Parathyroid adenoma (tissue), 2 donors: Measurements from ENCODE around the gene TDRD1.

ENCODE experiments used
- H2AFZ ChIP-seq: fragments of 300-600 bp; sonication (generic); one replicate; pipeline ENCODE4 v1.7.0; 2017; ENCODE audit warnings: antibody characterized with exemption, mild to moderate bottlenecking
- H3K27ac ChIP-seq: fragments of 300-600 bp; sonication (generic); one replicate; pipeline ENCODE4 v1.7.0; 2017
- H3K27me3 ChIP-seq: fragments of 300-600 bp; sonication (generic); one replicate; pipeline ENCODE4 v1.7.0; 2017; ENCODE audit warnings: low read length; ENCODE audit not compliant: control insufficient read depth, insufficient read depth
- H3K36me3 ChIP-seq: fragments of 300-600 bp; sonication (generic); one replicate; pipeline ENCODE4 v1.7.0; 2017; ENCODE audit warnings: low read length; ENCODE audit not compliant: control insufficient read depth, insufficient read depth
- H3K4me1 ChIP-seq: fragments of 300-600 bp; sonication (generic); one replicate; pipeline ENCODE4 v1.7.0; 2017; ENCODE audit warnings: control low read depth
- H3K4me2 ChIP-seq: fragments of 300-600 bp; sonication (generic); one replicate; pipeline ENCODE4 v1.7.0; 2017; ENCODE audit warnings: low read length
- H3K4me3 ChIP-seq: fragments of 300-600 bp; sonication (generic); one replicate; pipeline ENCODE4 v1.7.0; 2017; ENCODE audit warnings: low read depth, low read length
- H3K79me2 ChIP-seq: fragments of 300-600 bp; sonication (generic); one replicate; pipeline ENCODE4 v1.7.0; 2017; ENCODE audit warnings: control low read depth
- H3K9ac ChIP-seq: fragments of 300-600 bp; sonication (generic); one replicate; pipeline ENCODE4 v1.7.0; 2017; ENCODE audit warnings: mild to moderate bottlenecking
- H3K9me3 ChIP-seq: fragments of 300-600 bp; sonication (generic); one replicate; pipeline ENCODE4 v1.7.0; 2017; ENCODE audit warnings: low read length; ENCODE audit not compliant: control insufficient read depth
- CTCF ChIP-seq: fragments of 300-600 bp; sonication (generic); IDR thresholded peaks from one replicate; pipeline ENCODE4 v1.7.0; 2017; ENCODE audit warnings: antibody characterized with exemption, mild to moderate bottlenecking
- donor health status: primary hyperparathyroidism.

Gene TDRD1

GRCh38 chr10:114261076-114261475, 81.9 kb downstream of the TDRD1 start:
- Histone ChIP-seq H3K4me1 (no peaks in the 10 kb centered on the region), H3K9ac (no peak overlapping the region), H3K27ac (no peak overlapping the region), H3K9me3 (no peaks in the 10 kb centered on the region), H3K36me3 (no peaks in the 10 kb centered on the region), H3K79me2 (no peaks in the 10 kb centered on the region), H2AFZ (no peak overlapping the region), H3K4me2 (no peak overlapping the region), H3K27me3 (no peaks in the 10 kb centered on the region), H3K4me3 (no peak overlapping the region)
- TF ChIP-seq CTCF = no peak

GRCh38 chr10:114262496-114262895, 83.3 kb downstream of the TDRD1 start:
- H3K4me1 ChIP-seq = peaks cover 6% of the 10 kb centered on the region
- no peaks in the 10 kb centered on the region for H3K27me3 ChIP-seq
- no peak overlapping the region for H3K4me3 ChIP-seq
- no peak overlapping the region for H2AFZ ChIP-seq
- no peaks in the 10 kb centered on the region for H3K9me3 ChIP-seq
- no peaks in the 10 kb centered on the region for H3K36me3 ChIP-seq
- H3K4me2 ChIP-seq = no peak overlapping the region
- no peak for TF ChIP-seq CTCF
- H3K27ac ChIP-seq = no peak overlapping the region
- no peaks in the 10 kb centered on the region for H3K79me2 ChIP-seq
- H3K9ac ChIP-seq = no peak overlapping the region

GRCh38 chr10:114265392-114266053, 86.4 kb downstream of the TDRD1 start:
- H3K36me3 ChIP-seq = no peaks in the 10 kb centered on the region
- H3K9ac ChIP-seq = no peak overlapping the region
- H3K4me2 ChIP-seq = no peak overlapping the region
- H2AFZ ChIP-seq = no peak overlapping the region
- H3K4me1 ChIP-seq = peaks cover 9% of the 10 kb centered on the region
- no peaks in the 10 kb centered on the region for H3K9me3 ChIP-seq
- no peak overlapping the region for H3K4me3 ChIP-seq
- no peaks in the 10 kb centered on the region for H3K27me3 ChIP-seq
- no peak for TF ChIP-seq CTCF
- no peak overlapping the region for H3K27ac ChIP-seq
- no peaks in the 10 kb centered on the region for H3K79me2 ChIP-seq

GRCh38 chr10:114266521-114266920, 87.4 kb downstream of the TDRD1 start:
- peak overlapping the region; percentile 1 for H3K4me2 ChIP-seq
- H3K36me3 ChIP-seq = no peaks in the 10 kb centered on the region
- peak overlapping the region; percentile 54 for H2AFZ ChIP-seq
- no peaks in the 10 kb centered on the region for H3K9me3 ChIP-seq
- H3K9ac ChIP-seq = no peak overlapping the region
- no peak for TF ChIP-seq CTCF
- peak overlapping the region; percentile 6 for H3K27ac ChIP-seq
- no peaks in the 10 kb centered on the region for H3K27me3 ChIP-seq
- H3K79me2 ChIP-seq = no peaks in the 10 kb centered on the region
- H3K4me3 ChIP-seq = peak overlapping the region; percentile 6
- peaks cover 9% of the 10 kb centered on the region for H3K4me1 ChIP-seq
